H1 (cell line): ENCODE data around the gene HTD2. TPM values are rescaled to one million over a fixed set of nuclear protein-coding genes. Genes with fewer than 3 reads are reported as not detected.

Experiments
- CTCF ChIA-PET: fragments of 300-600 bp; sonication (Branson Sonifier 250); formaldehyde crosslinking; loops from one replicate; lab custom pipeline; 2021; ENCODE audit not compliant: partially characterized antibody; lab: Charles Lee
- POLR2A ChIA-PET: fragments of 300-600 bp; sonication (Branson Sonifier 250); formaldehyde crosslinking; loops from one replicate; lab custom pipeline; 2021; ENCODE audit warnings: inconsistent platforms; ENCODE audit not compliant: partially characterized antibody; lab: Charles Lee
- DNase-seq, 2 experiments: peaks; one replicate each; pipeline versions ENCODE4 v3.0.0 to v3.0.0-alpha.2; 2010 to 2022; ENCODE audit warnings: low spot score in 2 of 2, low read depth in 1 of 2, mixed read lengths in 1 of 2
- FAIRE-seq: peaks from 2 replicates; lab custom pipeline; 2011; peaks lifted over from hg19 to GRCh38; lab: Jason Lieb, UNC
- H2AFZ ChIP-seq: 2 replicates; pipeline ENCODE4 v1.8.1; 2012; ENCODE audit warnings: low read length, inconsistent platforms
- H2AK5ac ChIP-seq: 2 replicates; pipeline ENCODE4 v1.6.1; 2013; ENCODE audit warnings: low read depth, low read length
- H2BK120ac ChIP-seq: replicated peaks from 2 replicates; pipeline ENCODE3; 2013; ENCODE audit warnings: low read depth, low read length, inconsistent platforms
- H2BK12ac ChIP-seq: 2 replicates; pipeline ENCODE4 v1.6.1; 2013; ENCODE audit warnings: low read depth, low read length
- H2BK15ac ChIP-seq: 2 replicates; pipeline ENCODE4 v1.6.1; 2013; ENCODE audit warnings: low read length
- H2BK20ac ChIP-seq: 2 replicates; pipeline ENCODE4 v1.6.1; 2013; ENCODE audit warnings: low read length
- H2BK5ac ChIP-seq: 2 replicates; pipeline ENCODE4 v1.6.1; 2013; ENCODE audit warnings: low read depth, low read length
- H3K14ac ChIP-seq: 2 replicates; pipeline ENCODE4 v1.6.1; 2013; ENCODE audit warnings: inconsistent platforms; ENCODE audit not compliant: insufficient read length
- H3K18ac ChIP-seq: 2 replicates; pipeline ENCODE4 v1.6.1; 2013; ENCODE audit warnings: low read length; ENCODE audit errors: extremely low read depth
- H3K23ac ChIP-seq: 2 replicates; pipeline ENCODE4 v1.6.1; 2013; ENCODE audit warnings: inconsistent platforms; ENCODE audit not compliant: insufficient read length
- H3K23me2 ChIP-seq: 2 replicates; pipeline ENCODE4 v1.6.1; 2013; ENCODE audit warnings: low read depth, low read length
- H3K27ac ChIP-seq: 2 replicates; pipeline ENCODE4 v1.6.1; 2011; ENCODE audit warnings: low read depth, low read length, inconsistent platforms
- H3K27me3 ChIP-seq, 4 experiments: replicated peaks in 1 of 4; 1 replicate in 1 of 4; 2 replicates in 3 of 4; pipeline versions ENCODE4 v1.6.1 to v1.8.1; 2011 to 2013; ENCODE audit warnings: low read length in 3 of 4, mild to moderate bottlenecking in 3 of 4, inconsistent platforms in 2 of 4, mixed read lengths in 2 of 4, moderate library complexity in 1 of 4; ENCODE audit not compliant: control insufficient read depth in 3 of 4, insufficient read depth in 3 of 4; ENCODE audit errors: extremely low read depth in 1 of 4
- H3K36me3 ChIP-seq, 4 experiments: 2 replicates each; pipeline versions ENCODE4 v1.6.1 to v1.8.1; 2011 to 2013; ENCODE audit warnings: mild to moderate bottlenecking in 4 of 4, low read length in 3 of 4, moderate library complexity in 2 of 4, control low read depth in 1 of 4, inconsistent platforms in 1 of 4; ENCODE audit not compliant: insufficient read depth in 4 of 4, control insufficient read depth in 2 of 4
- H3K4ac ChIP-seq: replicated peaks from 2 replicates; pipeline ENCODE3; 2013; ENCODE audit warnings: low read length, low read depth, mixed read lengths, inconsistent platforms; ENCODE audit not compliant: insufficient read length
- H3K4me1 ChIP-seq, 4 experiments: replicated peaks in 1 of 4; 1 replicate in 1 of 4; 2 replicates in 3 of 4; pipeline versions ENCODE4 v1.6.1 to v1.8.1; 2011 to 2013; ENCODE audit warnings: low read length in 3 of 4, inconsistent platforms in 2 of 4, mixed read lengths in 1 of 4; ENCODE audit not compliant: insufficient read depth in 4 of 4, control insufficient read depth in 3 of 4
- H3K4me2 ChIP-seq, 2 experiments: 2 replicates each; pipeline versions ENCODE4 v1.6.1 to v1.8.1; 2011 to 2013; ENCODE audit warnings: low read depth in 2 of 2, low read length in 2 of 2, control low read depth in 1 of 2, inconsistent platforms in 1 of 2, mild to moderate bottlenecking in 1 of 2; ENCODE audit not compliant: insufficient read depth in 1 of 2
- H3K4me3 ChIP-seq, 4 experiments: fragments of 200-600, 300-600 bp in 1 of 4; sonication (generic), shearing (Covaris generic), sonication (Bioruptor Twin) in 1 of 4; 2 replicates each; pipeline versions ENCODE4 v1.5.1 to v1.8.1; 2011 to 2016; ENCODE audit warnings: low read length in 4 of 4, low read depth in 3 of 4, control low read depth in 2 of 4, inconsistent platforms in 2 of 4, mild to moderate bottlenecking in 2 of 4, mixed read lengths in 1 of 4, moderate library complexity in 1 of 4; ENCODE audit not compliant: insufficient read depth in 2 of 4; ENCODE audit errors: extremely low read depth in 1 of 4
- H3K56ac ChIP-seq: replicated peaks from 2 replicates; pipeline ENCODE3; 2013; ENCODE audit warnings: low read depth, mild to moderate bottlenecking, mixed read lengths, low read length, inconsistent platforms; ENCODE audit not compliant: insufficient read length
- H3K79me1 ChIP-seq: 2 replicates; pipeline ENCODE4 v1.6.1; 2013; ENCODE audit warnings: low read depth, low read length, control low read depth
- H3K79me2 ChIP-seq, 2 experiments: 2 replicates each; pipeline versions ENCODE4 v1.6.1 to v1.8.1; 2012 to 2013; ENCODE audit warnings: low read length in 2 of 2, mild to moderate bottlenecking in 2 of 2, inconsistent platforms in 1 of 2; ENCODE audit not compliant: insufficient read depth in 2 of 2, control insufficient read depth in 1 of 2
- H3K9ac ChIP-seq, 4 experiments: replicated peaks in 1 of 4; 1 replicate in 1 of 4; 2 replicates in 3 of 4; pipeline versions ENCODE4 v1.6.1 to v1.8.1; 2011 to 2013; ENCODE audit warnings: low read depth in 3 of 4, low read length in 3 of 4, control low read depth in 2 of 4, mild to moderate bottlenecking in 2 of 4, moderate library complexity in 2 of 4, inconsistent platforms in 1 of 4; ENCODE audit errors: extremely low read depth in 1 of 4
- H3K9me3 ChIP-seq, 2 experiments: 2 replicates each; pipeline versions ENCODE4 v1.6.1 to v1.8.1; 2012 to 2013; ENCODE audit warnings: mild to moderate bottlenecking in 2 of 2, moderate library complexity in 2 of 2, control low read depth in 1 of 2, inconsistent platforms in 1 of 2, low read depth in 1 of 2, low read length in 1 of 2, mixed read lengths in 1 of 2; ENCODE audit not compliant: insufficient read depth in 2 of 2
- H4K20me1 ChIP-seq, 2 experiments: replicated peaks in 1 of 2; 2 replicates each; pipeline versions ENCODE3 to v1.8.1; 2011 to 2013; ENCODE audit warnings: inconsistent platforms in 2 of 2, low read length in 2 of 2, mild to moderate bottlenecking in 1 of 2; ENCODE audit not compliant: insufficient read depth in 2 of 2, control insufficient read depth in 1 of 2
- H4K5ac ChIP-seq: 2 replicates; pipeline ENCODE4 v1.6.1; 2013; ENCODE audit warnings: low read length, low read depth, mixed read lengths, inconsistent platforms; ENCODE audit not compliant: insufficient read length
- H4K8ac ChIP-seq: 2 replicates; pipeline ENCODE4 v1.8.0; 2013; ENCODE audit warnings: mild to moderate bottlenecking, moderate library complexity, low read length, inconsistent platforms; ENCODE audit not compliant: insufficient read depth; ENCODE audit errors: extremely low read depth
- H4K91ac ChIP-seq: replicated peaks from 2 replicates; pipeline ENCODE3; 2013; ENCODE audit warnings: low read length, mixed read lengths, inconsistent platforms; ENCODE audit not compliant: insufficient read length
- CREB1 ChIP-seq: IDR thresholded peaks from 2 replicates; pipeline ENCODE4 v1.6.1; 2012; ENCODE audit warnings: inconsistent platforms
- POU5F1 ChIP-seq: IDR thresholded peaks from 2 replicates; pipeline ENCODE4 v1.6.1; 2011; ENCODE audit warnings: low read depth, mild to moderate bottlenecking, low read length, moderate library complexity
- RXRA ChIP-seq: IDR thresholded peaks from 2 replicates; pipeline ENCODE4 v1.6.1; 2011; ENCODE audit warnings: low read depth, mild to moderate bottlenecking, low read length, moderate library complexity; ENCODE audit not compliant: insufficient read depth
- SIX5 ChIP-seq: IDR thresholded peaks from 2 replicates; pipeline ENCODE4 v1.6.1; 2011; ENCODE audit warnings: mild to moderate bottlenecking, low read depth, low read length
- WGBS, 2 experiments: shearing (Covaris generic) in 1 of 2; methylation state at CpG; one replicate each; pipeline versions ENCODE4 v1.1.6 to v1.1.7; 2013 to 2015; ENCODE audit warnings: low lambda C conversion rate in 2 of 2, mixed read lengths in 2 of 2, inconsistent platforms in 1 of 2, low coverage in 1 of 2, missing lambda C conversion rate in 1 of 2; ENCODE audit not compliant: insufficient replicate concordance in 2 of 2, insufficient coverage in 1 of 2, insufficient read length in 1 of 2; ENCODE audit errors: extremely low coverage in 1 of 2, missing lambda C conversion rate in 1 of 2; 5-methylcytosine and 5-hydroxymethylcytosine counted together
- polyA plus RNA-seq, 7 experiments: library from polyadenylated mRNA; depleted of rRNA in 3 of 7; stranded (reverse) in 5 of 7; unstranded in 2 of 7; fragments of >200 nt in 5 of 7; fragments of 200-250 nt in 2 of 7; gene quantifications; 1 replicate in 5 of 7; 2 replicates in 1 of 7; 4 replicates in 1 of 7; pipeline versions ENCODE4 v1.2.1 to v1.2.3, GENCODE V29; 2011 to 2013; ENCODE audit warnings: missing spikeins in 2 of 7, mixed read lengths in 2 of 7
- total RNA-seq: library from RNA; stranded (reverse); fragmentation: NEBNext Ultra II Directional; extraction: Animal tissue kit (Norgen Biotek cat#: 25700); gene quantifications from 2 replicates; pipeline ENCODE4 v1.2.1, GENCODE V29; 2021

HTD2 gene
- total and polyA plus RNA-seq, 2 of the 8 experiments (the other 6 are each of a cell fraction or from before 2014, with no cell fraction given) = 8.8 to 10.8 TPM

DNA sequence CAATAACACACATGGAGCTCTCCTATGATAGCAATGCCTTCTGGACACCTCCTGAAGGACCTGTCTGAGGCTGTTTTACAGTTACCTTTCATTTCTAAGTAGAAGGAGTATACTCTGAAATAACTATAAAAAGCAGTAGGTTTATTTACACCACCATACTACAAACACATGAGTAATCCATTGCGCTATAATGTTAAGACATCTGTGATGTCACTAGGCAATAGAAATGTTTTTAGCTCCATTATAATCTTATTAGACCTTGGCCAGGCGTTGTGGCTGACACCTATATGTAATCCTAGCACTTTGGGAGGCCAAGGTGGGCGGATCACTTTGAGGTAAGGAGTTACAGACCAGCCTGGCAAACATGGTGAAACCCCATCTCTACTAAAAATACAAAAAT is 51.1 kb downstream of the HTD2 start:
- Histone ChIP-seq H3K56ac (no peak overlapping the region), H2AFZ (no peak overlapping the region), H2AK5ac (no peak overlapping the region), H2BK120ac (no peak overlapping the region), H3K18ac (no peak overlapping the region), H3K23me2 (no peaks in the 10 kb centered on the region), H3K79me1 (no peaks in the 10 kb centered on the region), H3K4me1 (no peaks in the 10 kb centered on the region), H2BK20ac (no peak overlapping the region), H3K27me3 (no peaks in the 10 kb centered on the region), H3K27ac (no peak overlapping the region), H3K4me3 (no peak overlapping the region), H3K14ac (no peak overlapping the region), H4K5ac (no peak overlapping the region), H4K91ac (no peak overlapping the region), H2BK12ac (no peak overlapping the region), H4K8ac (no peak overlapping the region), H3K79me2 (no peaks in the 10 kb centered on the region), H3K9ac (no peak overlapping the region), H3K9me3 (no peaks in the 10 kb centered on the region), H2BK15ac (no peak overlapping the region), H3K4ac (no peak overlapping the region), H3K23ac (no peak overlapping the region), H3K4me2 (no peak overlapping the region), H3K36me3 (no peaks in the 10 kb centered on the region), H4K20me1 (no peaks in the 10 kb centered on the region), H2BK5ac (no peak overlapping the region)
- TF ChIP-seq POU5F1 (no peak), SIX5 (no peak), CREB1 (no peak), RXRA (no peak)
- ChIA-PET POLR2A (interaction anchor here (0.8 kb wide), 1 partner anchor 78 kb away, joined by 3 read pairs; no protein-coding TSS in a partner anchor), CTCF (interaction anchor here (0.9 to 1.2 kb wide), 3 partner anchors 52 to 170 kb away, joined by 3 read pairs; partner anchors contain the start of genes HTD2 and RPP14)
- FAIRE-seq = no peak
- no peak for DNase-seq
- 94% methylated on average over 3 of the region's 3 CpGs; no CpG with 5 or more reads in 1 of the 2 experiments for WGBS, 2 experiments
